GM12878 (cell line): ENCODE data around the gene ITPR2. TPM values are rescaled to one million over a fixed set of nuclear protein-coding genes. Genes with fewer than 3 reads are reported as not detected.

Experiments used
- ATAC-seq: fragments of 200-7000 bp; cut with Tn5 transposase; 3 replicates; pipeline ENCODE4 v1.9.1; 2020; ENCODE audit warnings: mild to moderate bottlenecking, moderate library complexity
- BruUV-seq: library from RNA; stranded (reverse); fragments of 400-500 nt; replicated peaks from 2 replicates; lab custom pipeline; 2021; lab: Mats Ljungman, UMichigan
- CTCF ChIA-PET: fragments of 300-600 bp; sonication (Branson Sonifier 250); formaldehyde crosslinking; extraction: SDS; loops from one replicate; lab custom pipeline; 2021; ENCODE audit warnings: inconsistent platforms; lab: Yijun Ruan, JAX
- POLR2A ChIA-PET: fragments of 350-600 bp; formaldehyde crosslinking; extraction: SDS; loops from one replicate; lab custom pipeline; 2021; ENCODE audit warnings: inconsistent platforms; lab: Charles Lee
- RAD21 ChIA-PET: fragments of 300-600 bp; sonication (Branson Sonifier 250); formaldehyde crosslinking; loops from one replicate; lab custom pipeline; 2023; ENCODE audit warnings: antibody characterized with exemption; ENCODE audit not compliant: unreplicated experiment; lab: Charles Lee
- SMC1A ChIA-PET: fragments of 300-600 bp; sonication (Branson Sonifier 250); formaldehyde crosslinking; loops from one replicate; lab custom pipeline; 2023; ENCODE audit not compliant: unreplicated experiment, uncharacterized antibody; lab: Charles Lee
- DNase-seq: peaks from one replicate; pipeline ENCODE4 v3.0.0-alpha.2; 2011; ENCODE audit warnings: low read depth, low spot score
- FAIRE-seq: peaks from 3 replicates; lab custom pipeline; 2011; peaks lifted over from hg19 to GRCh38; lab: Jason Lieb, UNC
- H2AFZ ChIP-seq: 2 replicates; pipeline ENCODE4 v1.6.0; 2011; ENCODE audit warnings: low read depth, low read length, control low read depth; ENCODE audit not compliant: control insufficient read depth
- H3K27ac ChIP-seq: 2 replicates; pipeline ENCODE4 v1.5.1; 2011; ENCODE audit warnings: control low read depth; ENCODE audit not compliant: control insufficient read depth, insufficient read depth
- H3K27me3 ChIP-seq, 2 experiments: replicated peaks in 1 of 2; 2 replicates each; pipeline versions ENCODE4 v1.6.0 to v1.6.1; 2011; ENCODE audit warnings: low read length in 1 of 2; ENCODE audit not compliant: control insufficient read depth in 2 of 2, insufficient read depth in 2 of 2
- H3K36me3 ChIP-seq, 2 experiments: 2 replicates each; pipeline ENCODE4 v1.5.1; 2011; ENCODE audit warnings: low read length in 1 of 2; ENCODE audit not compliant: control insufficient read depth in 2 of 2, insufficient read depth in 2 of 2
- H3K4me1 ChIP-seq: 2 replicates; pipeline ENCODE4 v1.6.1; 2011; ENCODE audit warnings: mild to moderate bottlenecking, low read length, moderate library complexity, mixed read lengths; ENCODE audit not compliant: control insufficient read depth, insufficient read depth
- H3K4me2 ChIP-seq: 2 replicates; pipeline ENCODE4 v1.6.0; 2011; ENCODE audit warnings: control low read depth; ENCODE audit not compliant: control insufficient read depth, insufficient read depth
- H3K4me3 ChIP-seq: fragments of 200-600 bp; sonication (generic); 2 replicates; pipeline ENCODE4 v1.5.1; 2016
- H3K79me2 ChIP-seq: 2 replicates; pipeline ENCODE4 v1.6.0; 2011; ENCODE audit warnings: low read length; ENCODE audit not compliant: control insufficient read depth, insufficient read depth
- H3K9ac ChIP-seq: 2 replicates; pipeline ENCODE4 v1.8.0; 2011; ENCODE audit warnings: low read length, control low read depth, mixed read lengths; ENCODE audit not compliant: control insufficient read depth, insufficient read depth
- H3K9me3 ChIP-seq: replicated peaks from 3 replicates; pipeline ENCODE4 v1.5.1; 2011; ENCODE audit warnings: mild to moderate bottlenecking, low read length; ENCODE audit not compliant: control insufficient read depth, insufficient read depth
- H4K20me1 ChIP-seq: 2 replicates; pipeline ENCODE4 v1.6.0; 2011; ENCODE audit not compliant: control insufficient read depth, insufficient read depth
- CREM ChIP-seq: IDR thresholded peaks from 2 replicates; pipeline ENCODE4 v1.6.1; 2014; ENCODE audit warnings: antibody characterized with exemption, low read depth
- DPF2 ChIP-seq: fragments of 450-650 bp; IDR thresholded peaks from 2 replicates; pipeline ENCODE4 v1.6.1; 2017; ENCODE audit warnings: mild to moderate bottlenecking
- EED ChIP-seq: sonication (generic); IDR thresholded peaks from 2 replicates; pipeline ENCODE4 v1.6.1; 2016; ENCODE audit warnings: antibody characterized with exemption, low read depth
- ESRRA ChIP-seq: IDR thresholded peaks from 2 replicates; pipeline ENCODE4 v1.6.1; 2012; ENCODE audit warnings: mild to moderate bottlenecking, low read length, improper control_type of control experiment
- IKZF1 ChIP-seq: fragments of 450-650 bp; conservative IDR thresholded peaks from 2 replicates; pipeline ENCODE4 v1.6.1; 2017; ENCODE audit warnings: antibody characterized with exemption, mild to moderate bottlenecking
- MYB ChIP-seq: fragments of 150-350 bp; IDR thresholded peaks from 2 replicates; pipeline ENCODE4 v1.6.1; 2014; ENCODE audit warnings: mild to moderate bottlenecking, low read depth, low read length, borderline replicate concordance
- NBN ChIP-seq: fragments of 450-650 bp; IDR thresholded peaks from 2 replicates; pipeline ENCODE4 v1.6.1; 2016
- POLR2AphosphoS5 ChIP-seq: IDR thresholded peaks from 2 replicates; pipeline ENCODE4 v1.6.1; 2011; ENCODE audit warnings: mild to moderate bottlenecking, low read length, inconsistent platforms
- SMAD5 ChIP-seq: IDR thresholded peaks from 2 replicates; pipeline ENCODE4 v1.6.1; 2016; ENCODE audit warnings: antibody characterized with exemption, low read depth
- SREBF1 ChIP-seq: IDR thresholded peaks from 2 replicates; pipeline ENCODE4 v1.6.1; 2012; ENCODE audit warnings: mild to moderate bottlenecking, low read length
- SREBF2 ChIP-seq: IDR thresholded peaks from 2 replicates; pipeline ENCODE4 v1.6.1; 2012; ENCODE audit warnings: mild to moderate bottlenecking, low read length
- SRF ChIP-seq, 2 experiments: IDR thresholded peaks; 2 replicates each; pipeline ENCODE4 v1.6.1; 2011; ENCODE audit warnings: low read depth in 2 of 2, low read length in 2 of 2, mild to moderate bottlenecking in 1 of 2, moderate library complexity in 1 of 2
- ZNF274 ChIP-seq: IDR thresholded peaks from one replicate; pipeline ENCODE4 v1.8.0; 2011; ENCODE audit not compliant: insufficient read length, insufficient read depth
- WGBS: methylation state at CpG from one replicate; pipeline ENCODE4 v1.1.6; 2016; ENCODE audit warnings: low lambda C conversion rate; ENCODE audit not compliant: insufficient replicate concordance, insufficient coverage; ENCODE audit errors: missing lambda C conversion rate; 5-methylcytosine and 5-hydroxymethylcytosine counted together
- in situ Hi-C: fragments of 300-500 bp; cut with MboI; formaldehyde crosslinking; loops from 9 replicates; pipeline ENCODE4 v1.14.3; 2018; ENCODE audit warnings: mixed read lengths
- intact Hi-C: fragments of 100-400 bp; cut with micrococcal nuclease; formaldehyde crosslinking; loops from one replicate; pipeline ENCODE4 v1.14.2; 2022; ENCODE audit not compliant: unreplicated experiment
- polyA plus RNA-seq, 11 experiments: library from polyadenylated mRNA; depleted of rRNA in 4 of 11; unstranded in 6 of 11; stranded (reverse) in 5 of 11; fragments of >200 nt; fragmentation: Nextera tagmentation in 4 of 11; fragmentation: Illumina TruSeq in 1 of 11; extraction: Ambion mirVana in 4 of 11; extraction: Trizol in 1 of 11; gene quantifications; 1 replicate in 1 of 11; 2 replicates in 10 of 11; pipeline versions ENCODE4 v1.2.1 to v1.2.3, GENCODE V29; 2011 to 2016; ENCODE audit warnings: inconsistent platforms in 2 of 11, missing spikeins in 2 of 11, low read depth in 1 of 11
- total RNA-seq, 4 experiments: library from RNA; depleted of rRNA in 3 of 4; stranded (reverse); fragments of >200 nt in 3 of 4; fragmentation: Illumina TruSeq in 1 of 4; extraction: Trizol in 1 of 4; gene quantifications; 2 replicates each; pipeline versions ENCODE4 v1.2.1 to v1.2.3, GENCODE V29; 2013 to 2021
- TF ChIP-seq, protein P1 (sequence below): fragments of 450-650 bp; conservative IDR thresholded peaks from 2 replicates; pipeline ENCODE4 v1.6.1; 2017; ENCODE audit warnings: mild to moderate bottlenecking, moderate library complexity
- TF ChIP-seq, protein P2 (sequence below): fragments of 450-650 bp; IDR thresholded peaks from 2 replicates; pipeline ENCODE4 v1.6.1; 2017; ENCODE audit warnings: mild to moderate bottlenecking, low read depth, inconsistent platforms; ENCODE audit not compliant: poor library complexity, severe bottlenecking
- TF ChIP-seq, protein P3 (sequence below): fragments of 450-650 bp; IDR thresholded peaks from 2 replicates; pipeline ENCODE4 v1.6.1; 2018; ENCODE audit warnings: borderline replicate concordance, mild to moderate bottlenecking; ENCODE audit not compliant: partially characterized antibody
- TF ChIP-seq, protein P4 (sequence below): fragments of 450-650 bp; IDR thresholded peaks from 2 replicates; pipeline ENCODE4 v1.6.1; 2017; ENCODE audit warnings: borderline replicate concordance

ITPR2 gene
- total and polyA plus RNA-seq, 10 of the 15 experiments (the other 5 are each of a cell fraction or from before 2014, with no cell fraction given) = 7.5 to 76.2 (median 47.1) TPM

DNA sequence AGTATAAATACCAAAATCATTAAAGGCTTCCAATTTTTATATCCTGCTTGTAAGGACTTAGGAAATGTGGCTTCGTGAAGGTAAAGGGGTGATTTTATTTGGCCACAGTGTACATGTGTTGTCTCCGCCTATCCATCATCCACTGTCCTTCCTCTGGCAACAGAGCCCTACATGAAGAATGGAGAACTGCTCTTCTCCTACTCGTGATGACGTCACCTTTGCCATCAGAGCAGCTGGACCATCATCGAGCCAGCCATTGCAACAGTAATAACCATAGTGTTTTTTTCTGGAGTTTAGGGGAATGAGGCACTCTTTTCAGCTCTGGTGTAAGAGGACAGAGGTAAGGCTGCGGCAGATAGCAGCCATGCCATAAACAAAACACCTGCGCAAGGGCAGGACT lies 19.2 kb downstream of the ITPR2 start:
- FAIRE-seq = peak; percentile 72
- peaks cover 19% of the 10 kb centered on the region for H3K79me2 ChIP-seq
- CTCF ChIA-PET = interaction anchor here (0.9 to 1.1 kb wide), 2 partner anchors 21 to 32 kb away, joined by 3 to 4 read pairs; no protein-coding TSS in a partner anchor

More for the DNA sequence above, 19.2 kb downstream of the ITPR2 start:
- intact Hi-C loops (no loop called here), in situ Hi-C loops (no loop called here)
- DNase-seq (no peak), ATAC-seq (no peak)
- Histone ChIP-seq H3K9ac (no peak overlapping the region), H3K4me1 (peaks cover 21% of the 10 kb centered on the region), H3K4me2 (no peak overlapping the region), H2AFZ (no peak overlapping the region), H3K27me3 (no peaks in the 10 kb centered on the region), H3K9me3 (no peaks in the 10 kb centered on the region; the same call in 2 of the 3 replicates), H3K36me3 (peaks cover 0 to 7% of the 10 kb centered on the region in 2 experiments; a peak in 2 of 4 replicates), H3K27ac (no peak overlapping the region), H3K4me3 (no peak overlapping the region), H4K20me1 (no peaks in the 10 kb centered on the region)
- 97% methylated on average over 7 of the region's 7 CpGs for WGBS
- POLR2A ChIA-PET = interaction anchor here (0.5 to 2.1 kb wide), 3 partner anchors 8 to 62 kb away, joined by 3 to 7 read pairs (median 4); no protein-coding TSS in a partner anchor
- RAD21 ChIA-PET = interaction anchor here (0.6 to 1.9 kb wide), 3 partner anchors 14 to 16 kb away, joined by 4 to 5 read pairs (median 4); no protein-coding TSS in a partner anchor
- SMC1A ChIA-PET = interaction anchor here (0.7 to 3.0 kb wide), 6 partner anchors 10 to 19 kb away, joined by 3 to 9 read pairs (median 4); partner anchors contain the start of gene ITPR2
- TF ChIP-seq ESRRA (no peak), SMAD5 (no peak), ZNF274 (no peak), SREBF2 (no peak), SRF (IDR thresholded peaks at IDR 0.05; ENCODE audit: low read depth in 2 of 2, low read length in 2 of 2) (no peak), MYB (no peak), SREBF1 (no peak), NBN (no peak), EED (no peak), DPF2 (no peak), IKZF1 (no peak), CREM (no peak), POLR2AphosphoS5 (no peak)
- TF ChIP-seq, protein P1, sequence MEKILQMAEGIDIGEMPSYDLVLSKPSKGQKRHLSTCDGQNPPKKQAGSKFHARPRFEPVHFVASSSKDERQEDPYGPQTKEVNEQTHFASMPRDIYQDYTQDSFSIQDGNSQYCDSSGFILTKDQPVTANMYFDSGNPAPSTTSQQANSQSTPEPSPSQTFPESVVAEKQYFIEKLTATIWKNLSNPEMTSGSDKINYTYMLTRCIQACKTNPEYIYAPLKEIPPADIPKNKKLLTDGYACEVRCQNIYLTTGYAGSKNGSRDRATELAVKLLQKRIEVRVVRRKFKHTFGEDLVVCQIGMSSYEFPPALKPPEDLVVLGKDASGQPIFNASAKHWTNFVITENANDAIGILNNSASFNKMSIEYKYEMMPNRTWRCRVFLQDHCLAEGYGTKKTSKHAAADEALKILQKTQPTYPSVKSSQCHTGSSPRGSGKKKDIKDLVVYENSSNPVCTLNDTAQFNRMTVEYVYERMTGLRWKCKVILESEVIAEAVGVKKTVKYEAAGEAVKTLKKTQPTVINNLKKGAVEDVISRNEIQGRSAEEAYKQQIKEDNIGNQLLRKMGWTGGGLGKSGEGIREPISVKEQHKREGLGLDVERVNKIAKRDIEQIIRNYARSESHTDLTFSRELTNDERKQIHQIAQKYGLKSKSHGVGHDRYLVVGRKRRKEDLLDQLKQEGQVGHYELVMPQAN = no peak
- TF ChIP-seq, protein P2, sequence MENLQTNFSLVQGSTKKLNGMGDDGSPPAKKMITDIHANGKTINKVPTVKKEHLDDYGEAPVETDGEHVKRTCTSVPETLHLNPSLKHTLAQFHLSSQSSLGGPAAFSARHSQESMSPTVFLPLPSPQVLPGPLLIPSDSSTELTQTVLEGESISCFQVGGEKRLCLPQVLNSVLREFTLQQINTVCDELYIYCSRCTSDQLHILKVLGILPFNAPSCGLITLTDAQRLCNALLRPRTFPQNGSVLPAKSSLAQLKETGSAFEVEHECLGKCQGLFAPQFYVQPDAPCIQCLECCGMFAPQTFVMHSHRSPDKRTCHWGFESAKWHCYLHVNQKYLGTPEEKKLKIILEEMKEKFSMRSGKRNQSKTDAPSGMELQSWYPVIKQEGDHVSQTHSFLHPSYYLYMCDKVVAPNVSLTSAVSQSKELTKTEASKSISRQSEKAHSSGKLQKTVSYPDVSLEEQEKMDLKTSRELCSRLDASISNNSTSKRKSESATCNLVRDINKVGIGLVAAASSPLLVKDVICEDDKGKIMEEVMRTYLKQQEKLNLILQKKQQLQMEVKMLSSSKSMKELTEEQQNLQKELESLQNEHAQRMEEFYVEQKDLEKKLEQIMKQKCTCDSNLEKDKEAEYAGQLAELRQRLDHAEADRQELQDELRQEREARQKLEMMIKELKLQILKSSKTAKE = no peak
- TF ChIP-seq, protein P3, sequence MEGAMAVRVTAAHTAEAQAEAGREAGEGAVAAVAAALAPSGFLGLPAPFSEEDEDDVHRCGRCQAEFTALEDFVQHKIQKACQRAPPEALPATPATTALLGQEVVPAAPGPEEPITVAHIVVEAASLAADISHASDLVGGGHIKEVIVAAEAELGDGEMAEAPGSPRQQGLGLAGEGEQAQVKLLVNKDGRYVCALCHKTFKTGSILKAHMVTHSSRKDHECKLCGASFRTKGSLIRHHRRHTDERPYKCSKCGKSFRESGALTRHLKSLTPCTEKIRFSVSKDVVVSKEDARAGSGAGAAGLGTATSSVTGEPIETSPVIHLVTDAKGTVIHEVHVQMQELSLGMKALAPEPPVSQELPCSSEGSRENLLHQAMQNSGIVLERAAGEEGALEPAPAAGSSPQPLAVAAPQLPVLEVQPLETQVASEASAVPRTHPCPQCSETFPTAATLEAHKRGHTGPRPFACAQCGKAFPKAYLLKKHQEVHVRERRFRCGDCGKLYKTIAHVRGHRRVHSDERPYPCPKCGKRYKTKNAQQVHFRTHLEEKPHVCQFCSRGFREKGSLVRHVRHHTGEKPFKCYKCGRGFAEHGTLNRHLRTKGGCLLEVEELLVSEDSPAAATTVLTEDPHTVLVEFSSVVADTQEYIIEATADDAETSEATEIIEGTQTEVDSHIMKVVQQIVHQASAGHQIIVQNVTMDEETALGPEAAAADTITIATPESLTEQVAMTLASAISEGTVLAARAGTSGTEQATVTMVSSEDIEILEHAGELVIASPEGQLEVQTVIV = no peak
- TF ChIP-seq, protein P4, sequence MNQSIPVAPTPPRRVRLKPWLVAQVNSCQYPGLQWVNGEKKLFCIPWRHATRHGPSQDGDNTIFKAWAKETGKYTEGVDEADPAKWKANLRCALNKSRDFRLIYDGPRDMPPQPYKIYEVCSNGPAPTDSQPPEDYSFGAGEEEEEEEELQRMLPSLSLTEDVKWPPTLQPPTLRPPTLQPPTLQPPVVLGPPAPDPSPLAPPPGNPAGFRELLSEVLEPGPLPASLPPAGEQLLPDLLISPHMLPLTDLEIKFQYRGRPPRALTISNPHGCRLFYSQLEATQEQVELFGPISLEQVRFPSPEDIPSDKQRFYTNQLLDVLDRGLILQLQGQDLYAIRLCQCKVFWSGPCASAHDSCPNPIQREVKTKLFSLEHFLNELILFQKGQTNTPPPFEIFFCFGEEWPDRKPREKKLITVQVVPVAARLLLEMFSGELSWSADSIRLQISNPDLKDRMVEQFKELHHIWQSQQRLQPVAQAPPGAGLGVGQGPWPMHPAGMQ = no peak
- no TSS peak for BruUV-seq
